ENCODE results near the gene ALS2. TPM values are rescaled to one million over a fixed set of nuclear protein-coding genes. Genes with fewer than 3 reads are reported as not detected.
A peak's percentile ranks its signal among the peaks of the same experiment; 100 is the strongest.

ALS2 gene
- total RNA-seq, 1 experiment from 2014 or later, result 56.1 TPM

- POLR2A ChIA-PET (ENCODE audit: low non-redundant PET), result no interaction called here
- intact Hi-C loops (cut with micrococcal nuclease; ENCODE audit: unreplicated experiment), result no loop called here
- BruUV-seq (replicated peaks), result no TSS peak
- no peak overlapping the region for H3K27ac ChIP-seq (ENCODE audit: low read depth, low read length, poor library complexity, severe bottlenecking)
- H3K4me3 ChIP-seq (ENCODE audit: low read depth, low read length, poor library complexity, severe bottlenecking), result no peak overlapping the region
- peaks cover 41% of the 10 kb centered on the region for H3K36me3 ChIP-seq (ENCODE audit: insufficient read depth, low read length, poor library complexity, severe bottlenecking)
- no peak for DNase-seq (ENCODE audit: low spot score)
- H3K4me1 ChIP-seq (ENCODE audit: insufficient read depth, low read length, poor library complexity, severe bottlenecking), result peaks cover 56% of the 10 kb centered on the region
- H3K9me3 ChIP-seq (ENCODE audit: low read depth, low read length, poor library complexity, severe bottlenecking), result no peaks in the 10 kb centered on the region
- H3K27me3 ChIP-seq (replicated peaks; ENCODE audit: insufficient read depth, low read depth, low read length, poor library complexity), result no peaks in the 10 kb centered on the region
- CTCF ChIA-PET, result no interaction called here
- TF ChIP-seq CTCF (conservative IDR thresholded peaks at IDR 0.05; ENCODE audit: low read depth, low read length), result no peak
- no peak for TF ChIP-seq EZH2 (IDR thresholded peaks at IDR 0.05; ENCODE audit: borderline replicate concordance, low read depth, low read length, poor library complexity, severe bottlenecking)
Observed at GRCh38 chr2:201704536-201704935, 76.2 kb downstream of the ALS2 start.

GRCh38 chr2:201701646-201702045 lies 79.1 kb downstream of the ALS2 start:
- H3K9me3 ChIP-seq (ENCODE audit: low read depth, low read length, poor library complexity, severe bottlenecking), result no peaks in the 10 kb centered on the region
- no peak for DNase-seq (ENCODE audit: low spot score)
- peaks cover 56% of the 10 kb centered on the region for H3K4me1 ChIP-seq (ENCODE audit: insufficient read depth, low read length, poor library complexity, severe bottlenecking)
- intact Hi-C loops (cut with micrococcal nuclease; ENCODE audit: unreplicated experiment), result no loop called here
- H3K4me3 ChIP-seq (ENCODE audit: low read depth, low read length, poor library complexity, severe bottlenecking), result no peak overlapping the region
- no TSS peak for BruUV-seq (replicated peaks)
- ChIA-PET POLR2A (ENCODE audit: low non-redundant PET) (no interaction called here), CTCF (no interaction called here)
- H3K27me3 ChIP-seq (replicated peaks; ENCODE audit: insufficient read depth, low read depth, low read length, poor library complexity), result no peaks in the 10 kb centered on the region
- TF ChIP-seq CTCF (conservative IDR thresholded peaks at IDR 0.05; ENCODE audit: low read depth, low read length) (no peak), EZH2 (IDR thresholded peaks at IDR 0.05; ENCODE audit: borderline replicate concordance, low read depth, low read length, poor library complexity, severe bottlenecking) (no peak)
- peaks cover 41% of the 10 kb centered on the region for H3K36me3 ChIP-seq (ENCODE audit: insufficient read depth, low read length, poor library complexity, severe bottlenecking)
- H3K27ac ChIP-seq (ENCODE audit: low read depth, low read length, poor library complexity, severe bottlenecking), result no peak overlapping the region

- TF ChIP-seq CTCF (conservative IDR thresholded peaks at IDR 0.05; ENCODE audit: low read depth, low read length) (no peak), EZH2 (IDR thresholded peaks at IDR 0.05; ENCODE audit: borderline replicate concordance, low read depth, low read length, poor library complexity, severe bottlenecking) (no peak)
- intact Hi-C loops (cut with micrococcal nuclease; ENCODE audit: unreplicated experiment), result no loop called here
- no TSS peak for BruUV-seq (replicated peaks)
Observed at GRCh38 chr2:201699416-201699815, 81.3 kb downstream of the ALS2 start.

More at GRCh38 chr2:201699416-201699815, 81.3 kb downstream of the ALS2 start:
- Histone ChIP-seq H3K4me1 (ENCODE audit: insufficient read depth, low read length, poor library complexity, severe bottlenecking) (peaks cover 66% of the 10 kb centered on the region), H3K27ac (ENCODE audit: low read depth, low read length, poor library complexity, severe bottlenecking) (peak overlapping the region; percentile 67), H3K9me3 (ENCODE audit: low read depth, low read length, poor library complexity, severe bottlenecking) (no peaks in the 10 kb centered on the region), H3K36me3 (ENCODE audit: insufficient read depth, low read length, poor library complexity, severe bottlenecking) (peaks cover 32% of the 10 kb centered on the region), H3K4me3 (ENCODE audit: low read depth, low read length, poor library complexity, severe bottlenecking) (no peak overlapping the region), H3K27me3 (replicated peaks; ENCODE audit: insufficient read depth, low read depth, low read length, poor library complexity) (no peaks in the 10 kb centered on the region)
- ChIA-PET CTCF (no interaction called here), POLR2A (ENCODE audit: low non-redundant PET) (no interaction called here)
- no peak for DNase-seq (ENCODE audit: low spot score)

Measured in A673 (cell line).